Activated CD8-positive, alpha-beta memory T cell treated with anti-CD3 and anti-CD28 coated beads, Interleukin-2, amount 50 U/mL, for 4 hours (primary cell): Measurements from ENCODE around the gene SDCCAG8.
A peak's percentile ranks its signal among the peaks of the same experiment; 100 is the strongest.

Source experiments
- DNase-seq: peaks from one replicate; pipeline ENCODE4 v3.0.0-alpha.2; 2020

The SDCCAG8 gene

GRCh38 chr1:243396424-243396823 lies 140.6 kb downstream of the SDCCAG8 start:
- DNase-seq = no peak

- no peak for DNase-seq
These were observed 141.0 kb downstream of the SDCCAG8 start for GRCh38 chr1:243396876-243397275.

GRCh38 chr1:243397613-243398321 lies 141.9 kb downstream of the SDCCAG8 start:
- DNase-seq = no peak

- DNase-seq = no peak
These were observed 143.8 kb downstream of the SDCCAG8 start for GRCh38 chr1:243399561-243400155.

- DNase-seq = no peak
These were observed 147.0 kb downstream of the SDCCAG8 start for GRCh38 chr1:243402868-243403267.

- DNase-seq = no peak
These were observed 150.6 kb downstream of the SDCCAG8 start for GRCh38 chr1:243406424-243406823.

- no peak for DNase-seq
These were observed 151.6 kb downstream of the SDCCAG8 start for GRCh38 chr1:243407284-243408018.

- DNase-seq = no peak
These were observed 152.6 kb downstream of the SDCCAG8 start for GRCh38 chr1:243408479-243408878.

GRCh38 chr1:243409284-243409683 lies 153.4 kb downstream of the SDCCAG8 start:
- DNase-seq = no peak

- DNase-seq = no peak
These were observed 155.6 kb downstream of the SDCCAG8 start for GRCh38 chr1:243411472-243411871.

GRCh38 chr1:243413431-243414151 lies 157.8 kb downstream of the SDCCAG8 start:
- no peak for DNase-seq

- no peak for DNase-seq
These were observed 158.3 kb downstream of the SDCCAG8 start for GRCh38 chr1:243414152-243414494.

- DNase-seq = no peak
These were observed 160.0 kb downstream of the SDCCAG8 start for GRCh38 chr1:243415663-243416408.

- no peak for DNase-seq
These were observed 160.7 kb downstream of the SDCCAG8 start for GRCh38 chr1:243416495-243416894.

GRCh38 chr1:243420016-243420945 lies 164.4 kb downstream of the SDCCAG8 start:
- DNase-seq = no peak

GRCh38 chr1:243420946-243421685 lies 165.3 kb downstream of the SDCCAG8 start:
- DNase-seq = no peak

- DNase-seq = peak; percentile 32
These were observed 165.9 kb downstream of the SDCCAG8 start for GRCh38 chr1:243421784-243422183.

GRCh38 chr1:243422362-243422761 lies 166.5 kb downstream of the SDCCAG8 start:
- DNase-seq = no peak

GRCh38 chr1:243428084-243428483 lies 172.2 kb downstream of the SDCCAG8 start:
- DNase-seq = no peak

- DNase-seq = no peak
These were observed 172.9 kb downstream of the SDCCAG8 start for GRCh38 chr1:243428617-243429342.
